GM06990 (cell line): ENCODE results near the gene NNMT.

Source experiments
- DNase-seq: peaks from one replicate; pipeline ENCODE4 v3.0.0-alpha.2; 2011; ENCODE audit not compliant: insufficient read length; ENCODE audit errors: extremely low read depth
- H3K27me3 ChIP-seq: replicated peaks from 2 replicates; pipeline ENCODE4 v1.6.0; 2011; ENCODE audit warnings: low read length; ENCODE audit not compliant: control insufficient read depth, insufficient read depth
- H3K36me3 ChIP-seq: 2 replicates; pipeline ENCODE4 v1.5.1; 2011; ENCODE audit warnings: low read length; ENCODE audit not compliant: control insufficient read depth, insufficient read depth
- H3K4me3 ChIP-seq: replicated peaks from 2 replicates; pipeline ENCODE4 v1.5.1; 2011; ENCODE audit warnings: low read depth, mild to moderate bottlenecking, control low read depth, low read length
- CTCF ChIP-seq: IDR thresholded peaks from 2 replicates; pipeline ENCODE4 v1.5.1; 2011; ENCODE audit warnings: low read length, control low read depth, mild to moderate bottlenecking, inconsistent platforms; ENCODE audit not compliant: insufficient read depth, poor library complexity, severe bottlenecking

Gene NNMT

DNA sequence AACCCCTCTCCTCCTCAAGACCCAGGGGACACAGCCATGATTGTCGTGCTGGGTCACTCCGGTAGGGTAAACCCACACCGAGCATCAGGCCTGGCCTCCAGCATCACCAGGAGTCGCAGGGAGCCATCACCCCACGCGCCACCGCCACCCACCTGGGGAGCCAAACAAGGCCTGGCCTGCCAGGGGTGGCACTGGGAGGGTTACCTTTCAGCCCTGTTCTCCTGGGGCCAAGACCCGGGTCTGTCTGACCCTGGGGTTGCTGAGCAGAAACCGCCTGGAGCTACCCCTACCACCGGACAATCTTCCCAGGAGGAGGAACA lies 39.3 kb upstream of the NNMT start:
- DNase-seq, result no peak
- H3K36me3 ChIP-seq, result no peaks in the 10 kb centered on the region
- no peak overlapping the region for H3K4me3 ChIP-seq
- H3K27me3 ChIP-seq, result no peaks in the 10 kb centered on the region; the same call in 1 of the 2 replicates
- no peak for TF ChIP-seq CTCF

DNA sequence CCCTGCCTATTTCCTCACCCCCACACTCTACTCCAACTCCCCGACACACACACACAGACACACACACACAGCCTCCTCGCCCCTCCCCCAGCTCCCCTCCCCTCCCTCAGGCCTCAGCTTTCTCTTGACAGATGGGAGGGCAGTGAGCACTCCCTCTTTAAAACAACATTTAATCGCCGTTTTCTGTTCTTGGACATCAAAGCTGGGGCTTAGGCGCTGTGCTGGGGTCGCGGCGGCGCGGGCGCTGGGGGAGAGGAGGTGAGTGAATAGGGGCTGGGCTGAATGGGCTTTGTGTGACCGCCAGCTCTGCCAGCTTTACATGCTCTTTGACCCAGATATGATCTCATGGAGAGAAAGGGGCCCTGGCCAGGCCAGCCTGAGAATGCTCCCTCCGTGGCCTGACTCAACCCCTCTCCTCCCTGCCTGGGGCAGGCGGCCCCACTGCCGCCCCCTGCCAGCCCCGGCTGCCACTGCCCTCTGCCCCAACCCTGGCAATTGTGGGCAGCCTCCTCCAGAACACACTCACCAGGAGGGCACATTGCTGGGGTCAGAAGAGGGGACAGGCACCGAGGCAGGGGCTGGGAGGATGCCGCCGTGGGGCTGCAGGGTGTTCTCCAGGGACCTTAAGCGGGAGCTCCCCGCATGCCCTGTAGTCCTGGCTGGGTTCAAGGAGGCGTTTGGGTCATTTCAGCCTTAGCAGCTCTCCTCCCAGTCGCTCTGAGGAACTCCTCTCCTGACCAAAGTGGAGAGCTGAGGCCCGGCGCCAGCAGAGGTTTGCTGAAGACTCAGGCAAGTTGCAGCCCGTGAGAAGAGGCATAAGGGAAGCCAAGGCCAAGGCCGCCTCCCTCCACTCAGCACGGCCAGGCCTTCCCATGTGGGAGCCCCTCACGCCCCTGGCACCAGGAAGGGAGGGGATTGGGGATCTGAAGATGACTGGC lies 38.3 kb upstream of the NNMT start:
- TF ChIP-seq CTCF, result no peak
- Histone ChIP-seq H3K4me3 (no peak overlapping the region), H3K27me3 (no peaks in the 10 kb centered on the region; the same call in 1 of the 2 replicates), H3K36me3 (no peaks in the 10 kb centered on the region)
- no peak for DNase-seq

DNA sequence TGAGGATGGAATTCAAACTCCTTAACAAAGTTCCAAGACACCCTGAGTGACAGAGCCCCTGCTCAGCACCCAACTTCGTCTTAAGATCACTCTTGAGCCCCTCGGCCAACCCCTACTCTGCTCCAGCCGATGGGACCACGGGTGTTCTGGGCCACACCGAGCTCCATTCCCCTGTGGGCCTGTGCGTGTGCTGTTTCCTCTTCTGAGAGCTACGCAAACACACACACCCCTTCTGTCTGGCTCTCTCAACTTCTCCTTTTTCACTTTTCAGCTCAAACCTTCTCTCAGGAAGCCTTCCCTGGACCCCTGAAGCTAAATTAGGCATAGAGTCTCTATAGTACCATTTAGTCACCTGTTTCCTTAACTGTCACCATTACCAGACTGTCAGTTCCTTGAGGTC lies 37.5 kb upstream of the NNMT start:
- Histone ChIP-seq H3K36me3 (no peaks in the 10 kb centered on the region), H3K27me3 (no peaks in the 10 kb centered on the region; the same call in 1 of the 2 replicates), H3K4me3 (no peak overlapping the region)
- DNase-seq, result no peak
- TF ChIP-seq CTCF, result no peak

DNA sequence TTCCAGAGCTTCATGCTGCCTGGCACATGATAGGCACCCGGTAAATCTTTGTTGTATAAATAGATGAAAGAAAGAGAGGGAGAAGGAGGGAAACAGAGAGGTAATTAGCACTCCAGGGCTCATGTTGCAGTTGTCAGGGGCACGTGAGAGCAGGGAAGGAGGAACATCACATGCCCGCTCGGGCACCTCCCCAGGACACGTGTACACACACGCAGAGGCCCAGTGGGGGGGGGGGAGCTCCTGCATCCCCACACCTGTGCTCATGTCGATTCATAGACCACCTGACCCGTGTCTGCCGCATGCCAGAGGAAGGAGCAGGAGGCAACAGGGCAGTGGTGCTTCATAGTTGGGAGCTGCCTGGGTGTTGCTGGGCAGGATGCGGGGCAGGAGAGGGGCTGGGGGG lies 37.1 kb upstream of the NNMT start:
- Histone ChIP-seq H3K4me3 (no peak overlapping the region), H3K36me3 (no peaks in the 10 kb centered on the region), H3K27me3 (no peaks in the 10 kb centered on the region; the same call in none of the 2 replicates)
- DNase-seq, result no peak
- TF ChIP-seq CTCF, result no peak

DNA sequence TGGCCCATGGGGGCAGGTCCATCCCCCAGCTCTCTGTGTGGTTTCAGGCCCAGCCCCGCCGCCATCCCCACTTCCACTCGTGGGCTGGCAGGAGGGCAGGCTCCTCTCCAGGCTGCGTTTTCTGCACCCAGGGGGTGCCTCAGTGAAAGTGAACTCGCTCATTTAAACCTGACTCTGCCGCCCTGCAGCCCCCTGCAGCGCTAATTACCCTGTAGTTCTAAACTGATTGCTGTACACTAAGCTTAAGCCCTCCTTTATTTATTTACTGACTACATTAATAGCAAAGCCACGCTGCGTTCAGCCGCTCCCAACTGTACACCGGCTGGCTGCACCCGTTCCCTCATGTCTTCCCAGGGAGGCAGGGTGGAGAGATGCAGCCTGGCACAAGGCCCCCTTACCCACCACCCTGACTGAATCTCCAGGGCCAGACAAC lies 36.6 kb upstream of the NNMT start:
- DNase-seq, result no peak
- H3K27me3 ChIP-seq, result no peaks in the 10 kb centered on the region; the same call in none of the 2 replicates

More for the DNA sequence above, 36.6 kb upstream of the NNMT start:
- no peaks in the 10 kb centered on the region for H3K36me3 ChIP-seq
- no peak overlapping the region for H3K4me3 ChIP-seq
- TF ChIP-seq CTCF, result no peak
